KOPT-K1 (cell line): ENCODE measurements around the gene LYRM4.
"Not testable (repeated sequence)": the region's sequence is repeated elsewhere in the genome, so short reads cannot be mapped to it uniquely, and the experiment has no call there.

ENCODE experiments used
- H3K27ac ChIP-seq: fragments of 200-600 bp; sonication (generic); 2 replicates; pipeline ENCODE4 v1.5.1; 2016; ENCODE audit warnings: antibody characterized with exemption, mild to moderate bottlenecking, low read depth, low read length; ENCODE audit not compliant: poor library complexity, severe bottlenecking
- H3K36me3 ChIP-seq: fragments of 200-600 bp; sonication (generic); 2 replicates; pipeline ENCODE4 v1.5.1; 2017; ENCODE audit warnings: antibody characterized with exemption, mild to moderate bottlenecking, low read length, moderate library complexity; ENCODE audit not compliant: insufficient read depth
- H3K9me3 ChIP-seq: fragments of 200-600 bp; sonication (generic); 2 replicates; pipeline ENCODE4 v1.5.1; 2017; ENCODE audit warnings: antibody characterized with exemption, low read length, mild to moderate bottlenecking; ENCODE audit not compliant: insufficient read depth, poor library complexity, severe bottlenecking

LYRM4 gene

DNA sequence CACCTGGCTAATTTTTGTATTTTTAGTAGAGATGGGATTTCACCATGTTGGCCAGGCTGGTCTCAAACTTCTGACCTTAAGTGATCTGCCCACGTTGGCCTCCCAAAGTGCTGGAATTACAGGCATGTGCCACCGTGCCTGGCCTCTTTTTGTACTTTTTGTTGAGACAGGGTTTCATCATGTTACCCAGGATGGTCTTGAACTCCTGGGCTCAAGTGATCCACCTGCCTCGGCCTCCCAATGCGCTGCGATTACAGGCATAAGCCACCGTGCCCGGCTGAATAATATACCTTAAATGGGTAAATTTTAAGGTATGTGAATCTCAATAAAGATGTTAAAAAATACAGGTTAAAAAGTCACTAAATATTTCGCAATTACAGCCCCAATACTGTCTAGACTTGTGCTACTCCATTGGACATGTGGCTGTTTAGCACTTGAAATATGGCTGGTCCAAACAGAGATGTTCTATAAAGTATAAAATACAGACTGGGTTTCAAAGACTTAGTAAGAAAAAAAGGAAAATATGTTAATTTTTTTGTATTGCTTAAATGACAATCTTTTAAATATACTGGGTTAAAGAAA, 133.6 kb downstream of the LYRM4 start:
- H3K9me3 ChIP-seq: no peaks in the 10 kb centered on the region
- no peak overlapping the region for H3K27ac ChIP-seq
- no peaks in the 10 kb centered on the region for H3K36me3 ChIP-seq

DNA sequence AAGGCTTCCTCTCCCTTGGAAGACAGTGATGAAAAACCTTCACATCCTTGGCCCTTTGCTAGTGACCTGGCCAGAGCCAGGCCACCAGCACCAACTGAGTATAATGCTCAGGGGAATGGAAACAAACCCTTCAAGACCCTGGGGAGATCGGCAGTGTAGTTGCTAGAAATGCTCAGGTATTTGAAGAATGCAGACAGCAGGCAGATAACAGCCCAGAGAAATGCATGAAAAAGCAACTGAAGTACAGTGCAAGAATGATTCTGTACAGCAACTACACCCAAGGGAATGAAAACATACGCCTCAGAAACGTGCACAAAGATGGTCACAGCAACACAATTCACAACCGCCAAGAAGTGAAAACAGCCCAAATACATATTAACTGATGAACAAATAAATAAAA, 134.5 kb downstream of the LYRM4 start:
- Histone ChIP-seq H3K36me3 (no peaks in the 10 kb centered on the region), H3K27ac (no peak overlapping the region), H3K9me3 (no peaks in the 10 kb centered on the region)

DNA sequence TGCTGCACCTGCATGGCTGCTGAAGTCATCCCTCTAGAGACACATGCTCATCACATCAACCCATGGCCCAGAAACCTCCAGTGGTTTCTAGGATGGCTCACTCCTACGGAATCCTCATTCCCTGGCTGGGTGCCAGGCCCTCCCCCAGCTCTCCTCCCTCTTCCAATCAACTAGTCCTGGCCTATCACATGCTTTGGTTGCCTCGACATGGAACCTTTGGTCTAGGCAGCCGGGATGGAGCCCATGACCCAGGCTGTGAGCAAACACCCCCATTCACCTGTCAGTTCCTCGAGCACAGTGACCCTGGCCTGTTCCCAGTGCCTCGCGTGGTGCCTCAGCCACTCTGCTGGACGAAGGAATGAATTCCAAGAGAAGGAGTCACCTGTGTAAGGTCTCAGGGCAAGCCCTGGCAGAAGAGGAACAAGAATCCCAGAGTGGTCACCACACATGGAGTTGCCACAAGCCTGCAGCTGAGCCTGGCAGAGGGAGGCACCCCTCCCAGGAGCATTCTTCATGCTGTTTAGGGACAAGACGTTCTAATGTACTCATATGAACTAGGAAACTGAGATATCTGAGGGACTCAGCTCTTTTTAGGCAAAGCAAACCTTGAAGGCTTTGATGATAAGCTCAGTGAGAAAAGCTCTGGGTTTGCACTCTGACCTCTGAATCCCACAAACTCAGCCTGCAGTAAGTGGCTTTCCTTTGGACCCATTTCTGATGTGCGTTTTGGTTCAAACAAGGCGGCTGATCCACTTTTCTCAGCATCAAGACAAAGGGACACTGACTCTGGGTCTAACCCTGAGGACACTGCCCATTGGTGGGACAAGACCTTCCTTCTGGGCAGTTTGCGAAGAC, 135.4 kb downstream of the LYRM4 start:
- Histone ChIP-seq H3K27ac (no peak overlapping the region), H3K36me3 (no peaks in the 10 kb centered on the region), H3K9me3 (no peaks in the 10 kb centered on the region)

DNA sequence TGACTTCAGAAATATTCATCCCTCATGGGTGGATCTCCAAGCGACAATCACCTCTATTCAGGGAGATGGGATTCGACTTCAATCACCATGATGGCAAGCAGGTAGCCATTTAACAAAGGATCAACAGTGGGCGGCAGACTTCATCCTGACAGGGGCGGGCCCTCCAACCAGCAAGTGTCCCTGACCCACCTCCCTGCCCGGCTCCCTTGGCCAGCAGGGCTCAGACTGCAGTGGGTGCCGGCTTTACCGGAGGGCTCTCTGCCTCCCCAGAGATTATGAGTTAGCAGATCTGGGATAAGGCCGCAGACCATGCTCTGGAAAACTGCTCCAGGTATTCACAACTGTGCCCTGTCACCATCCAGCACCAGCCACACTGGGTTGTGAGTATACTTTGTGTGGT, 136.2 kb downstream of the LYRM4 start:
- Histone ChIP-seq H3K9me3 (no peaks in the 10 kb centered on the region), H3K27ac (no peak overlapping the region), H3K36me3 (no peaks in the 10 kb centered on the region)

DNA sequence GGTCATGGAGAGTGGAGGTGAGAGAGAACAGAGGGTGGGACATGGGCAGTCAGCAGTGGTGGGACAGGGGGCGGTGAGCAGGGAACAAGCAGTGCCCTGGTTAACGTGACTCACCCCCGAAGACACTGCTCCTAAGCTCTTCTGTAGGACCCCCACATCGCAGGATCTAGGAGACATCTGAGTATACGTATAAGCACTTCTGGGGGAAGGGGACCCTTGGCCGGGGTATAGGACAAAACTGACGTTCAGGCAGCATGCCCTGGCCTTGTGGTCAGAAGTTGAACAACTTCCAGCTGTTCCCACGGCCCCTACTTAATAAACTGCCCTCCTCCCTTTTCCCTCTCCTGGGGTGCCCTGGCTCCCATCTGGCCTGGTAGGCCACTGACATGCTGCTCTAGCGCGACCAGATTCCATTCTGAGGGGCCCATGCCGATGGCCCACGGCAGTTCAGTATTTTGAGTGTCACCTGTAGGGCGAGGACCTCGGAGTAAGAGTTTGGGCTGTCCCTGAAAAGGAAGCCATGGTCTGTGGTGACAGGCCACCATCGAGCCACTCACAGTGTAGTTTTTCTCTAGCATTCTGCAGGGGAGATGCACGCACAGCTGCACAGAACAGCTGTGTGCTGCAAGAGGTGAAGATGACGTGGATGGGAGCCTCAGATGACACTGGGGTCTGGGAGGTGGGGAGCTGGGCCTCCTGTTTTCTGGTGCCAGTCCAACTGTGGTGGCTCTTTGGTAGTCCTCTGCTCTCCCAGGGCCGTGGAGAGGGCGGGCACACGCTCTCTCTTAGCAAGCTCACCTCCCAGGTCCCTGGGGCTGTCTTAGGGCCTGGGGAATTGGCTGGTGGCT, 137.2 kb downstream of the LYRM4 start:
- H3K36me3 ChIP-seq: no peaks in the 10 kb centered on the region
- H3K27ac ChIP-seq: no peak overlapping the region
- H3K9me3 ChIP-seq: no peaks in the 10 kb centered on the region

DNA sequence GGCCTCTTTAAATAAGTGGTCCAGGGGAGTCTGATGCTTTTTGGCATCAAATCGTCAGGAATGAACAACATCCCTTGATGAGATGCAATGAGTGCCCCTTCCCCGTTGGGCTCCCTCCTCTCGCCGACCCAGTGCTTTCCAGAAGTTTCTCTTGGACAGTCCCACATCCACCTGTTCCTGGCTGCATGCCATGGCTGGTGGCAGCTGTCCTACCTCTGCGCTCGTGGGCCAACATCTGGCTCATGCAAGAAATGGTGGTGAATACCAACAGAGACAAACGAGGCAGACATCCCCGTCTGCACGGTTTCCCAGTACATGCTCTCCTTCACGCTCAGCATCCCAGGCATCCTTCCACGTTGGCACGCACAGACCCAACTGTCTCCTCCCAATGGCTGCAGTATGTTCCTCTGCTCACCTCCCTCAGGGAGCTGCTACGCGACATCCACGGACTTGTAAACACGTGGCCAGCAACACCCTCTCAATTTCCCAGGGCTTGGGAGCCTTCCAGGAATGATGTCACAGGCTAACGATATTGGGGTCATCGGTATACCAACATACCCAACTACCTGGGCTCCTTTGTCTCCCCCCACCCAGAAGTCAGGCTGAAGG, 138.1 kb downstream of the LYRM4 start:
- Histone ChIP-seq H3K9me3 (no peaks in the 10 kb centered on the region), H3K27ac (no peak overlapping the region), H3K36me3 (no peaks in the 10 kb centered on the region)

DNA sequence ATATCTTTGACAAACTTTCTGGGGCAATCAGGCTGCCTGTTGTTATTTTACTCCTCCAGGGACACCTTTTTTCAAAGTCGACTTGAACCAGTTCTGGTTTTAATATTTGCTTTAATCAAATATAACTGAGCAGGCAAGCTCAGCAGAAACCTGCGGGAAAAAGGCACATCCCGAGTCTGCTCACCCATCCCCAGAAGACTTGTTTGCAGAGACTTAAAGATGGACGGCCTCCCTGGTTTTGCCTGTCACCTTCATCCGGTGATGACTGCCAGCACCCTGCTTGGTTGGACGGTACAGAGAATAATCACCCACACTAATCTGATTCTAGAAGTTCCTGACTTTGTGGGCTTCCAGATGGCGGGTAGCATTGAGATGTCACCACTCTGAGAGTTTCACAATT, 138.8 kb downstream of the LYRM4 start:
- H3K36me3 ChIP-seq: no peaks in the 10 kb centered on the region
- H3K9me3 ChIP-seq: no peaks in the 10 kb centered on the region
- no peak overlapping the region for H3K27ac ChIP-seq

DNA sequence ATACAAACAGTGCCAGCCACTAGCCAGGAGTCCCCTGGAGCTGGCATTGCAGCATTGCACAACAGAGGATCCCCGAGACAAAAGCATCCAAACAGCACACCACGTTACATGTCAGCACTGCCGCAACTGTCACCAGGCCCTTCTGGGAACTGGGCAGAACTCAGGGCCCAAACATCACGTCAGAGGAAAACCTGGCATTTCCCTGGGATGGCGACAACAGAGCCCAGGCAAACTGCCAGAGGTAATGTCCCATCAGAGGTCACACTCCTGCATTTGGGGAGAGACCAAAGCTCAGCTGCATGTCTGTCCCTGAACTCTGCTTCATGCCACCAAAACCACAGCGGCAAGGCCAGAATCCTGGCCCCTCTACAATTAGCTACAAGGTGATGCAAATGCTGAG, 139.3 kb downstream of the LYRM4 start:
- H3K27ac ChIP-seq: no peak overlapping the region
- H3K36me3 ChIP-seq: no peaks in the 10 kb centered on the region
- H3K9me3 ChIP-seq: no peaks in the 10 kb centered on the region

DNA sequence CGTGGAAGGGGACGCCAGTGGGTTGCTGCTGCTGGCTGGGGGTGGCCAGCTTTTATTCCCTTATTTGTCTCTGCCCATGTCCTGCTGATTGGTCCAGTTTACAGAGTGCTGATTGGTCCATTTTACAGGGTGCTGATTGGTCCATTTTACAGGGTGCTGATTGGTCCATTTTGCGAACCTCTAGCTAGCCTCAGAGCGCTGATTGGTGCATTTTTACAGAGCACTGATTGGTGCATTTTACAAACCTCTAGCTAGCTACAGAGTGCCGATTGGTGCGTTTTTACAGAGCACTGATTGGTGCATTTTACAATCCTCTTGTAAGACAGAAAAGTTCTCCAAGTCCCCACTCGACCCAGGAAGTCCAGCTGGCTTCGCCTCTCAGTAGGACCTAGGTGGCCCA, 140.2 kb downstream of the LYRM4 start:
- not testable (repeated sequence) for H3K27ac ChIP-seq, H3K36me3 ChIP-seq, H3K9me3 ChIP-seq

DNA sequence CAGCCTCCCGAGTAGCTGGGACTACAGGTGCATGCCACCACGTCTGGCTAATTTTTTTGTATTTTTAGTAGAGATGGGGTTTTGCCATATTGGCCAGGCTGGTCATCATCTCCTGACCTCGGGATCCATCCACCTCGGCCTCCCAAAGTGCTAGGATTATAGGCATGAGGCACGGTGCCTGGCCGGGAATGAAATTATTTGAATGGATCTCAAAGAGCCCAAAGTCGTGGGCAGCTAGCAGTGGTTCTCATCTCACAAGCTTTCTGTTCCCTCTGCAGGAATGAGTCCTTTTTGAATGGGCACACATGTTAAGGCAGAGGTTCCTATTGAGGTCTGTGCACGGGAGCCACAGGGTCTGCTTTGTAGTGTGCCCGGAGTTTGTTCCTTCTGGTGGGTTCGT, 140.7 kb downstream of the LYRM4 start:
- Histone ChIP-seq H3K27ac (no peak overlapping the region), H3K9me3 (no peaks in the 10 kb centered on the region), H3K36me3 (no peaks in the 10 kb centered on the region)

DNA sequence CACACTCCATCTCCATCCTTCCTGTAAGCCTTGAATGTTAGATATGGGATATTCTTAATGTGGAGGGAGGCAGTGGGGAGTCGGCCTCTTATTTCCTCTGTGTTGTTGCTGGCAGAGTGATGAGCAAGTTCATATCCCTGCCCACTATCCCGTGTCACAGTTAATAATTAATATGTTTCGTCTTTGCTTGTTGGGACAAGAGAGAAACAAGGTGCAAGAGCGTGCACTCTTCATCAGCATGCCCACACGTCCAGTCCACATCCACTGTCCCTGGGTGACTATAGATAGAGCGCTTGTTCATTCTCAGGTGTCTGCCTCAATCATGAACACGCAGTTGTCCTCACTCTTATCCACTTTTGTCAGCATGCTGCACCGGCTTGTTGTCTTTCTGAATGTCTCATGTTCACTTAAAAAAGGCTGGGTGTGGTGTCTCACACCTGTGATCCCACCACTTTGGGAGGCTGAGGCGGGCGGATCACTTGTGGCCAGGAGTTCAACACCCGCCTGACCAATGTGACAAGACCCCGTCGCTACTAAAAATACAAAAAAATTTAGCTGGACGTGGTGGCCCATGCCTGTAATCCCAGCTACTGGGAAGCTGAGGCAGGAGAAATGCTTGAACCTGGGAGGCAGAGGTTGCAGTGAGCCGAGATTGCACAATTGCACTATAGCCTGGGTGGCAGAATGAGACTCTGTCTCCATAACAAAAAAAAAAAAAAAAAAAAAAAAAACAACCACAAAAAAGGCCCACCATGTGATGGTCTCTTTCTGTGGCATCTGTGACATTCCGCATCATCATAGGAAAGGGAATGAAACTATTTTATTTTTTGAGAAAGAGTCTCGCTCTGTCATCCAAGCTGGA, 141.4 kb downstream of the LYRM4 start:
- H3K27ac ChIP-seq: no peak overlapping the region
- no peaks in the 10 kb centered on the region for H3K36me3 ChIP-seq
- H3K9me3 ChIP-seq: no peaks in the 10 kb centered on the region

DNA sequence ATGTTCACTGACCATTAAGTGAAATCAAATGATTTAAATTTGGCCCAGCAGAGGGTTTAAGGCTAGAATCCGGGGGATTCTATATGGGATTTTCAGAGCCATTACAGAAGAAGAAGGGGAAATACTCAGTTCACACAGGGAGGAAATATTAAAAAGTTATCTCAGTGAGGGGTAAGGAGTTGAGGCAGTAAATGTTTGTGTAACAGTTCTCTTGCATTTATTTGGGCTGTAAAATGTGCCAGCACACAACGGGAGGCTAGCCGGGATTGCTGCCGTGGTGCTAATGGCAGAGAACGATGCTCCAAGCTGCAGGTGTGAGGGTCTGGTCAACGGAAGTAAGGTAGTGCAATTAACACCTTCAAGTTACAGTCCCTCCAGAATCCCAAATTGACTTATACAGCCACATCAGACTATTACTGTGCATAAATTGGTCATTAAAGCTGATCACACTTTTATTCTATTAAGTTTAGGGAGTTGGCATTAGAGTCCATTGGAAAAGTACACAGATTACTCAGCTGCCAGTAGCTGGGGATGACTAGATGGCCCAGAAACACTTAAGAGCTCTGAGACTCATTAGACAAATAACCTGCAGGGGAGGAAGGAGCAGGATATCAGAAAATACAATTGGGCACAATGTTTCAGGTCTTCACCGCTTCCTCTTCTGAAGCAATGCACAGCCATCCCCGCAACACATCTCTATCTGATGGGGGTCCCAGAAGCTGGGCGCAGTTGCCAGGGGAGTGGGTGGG, 144.3 kb downstream of the LYRM4 start:
- H3K36me3 ChIP-seq: no peaks in the 10 kb centered on the region
- no peak overlapping the region for H3K27ac ChIP-seq
- H3K9me3 ChIP-seq: no peaks in the 10 kb centered on the region

DNA sequence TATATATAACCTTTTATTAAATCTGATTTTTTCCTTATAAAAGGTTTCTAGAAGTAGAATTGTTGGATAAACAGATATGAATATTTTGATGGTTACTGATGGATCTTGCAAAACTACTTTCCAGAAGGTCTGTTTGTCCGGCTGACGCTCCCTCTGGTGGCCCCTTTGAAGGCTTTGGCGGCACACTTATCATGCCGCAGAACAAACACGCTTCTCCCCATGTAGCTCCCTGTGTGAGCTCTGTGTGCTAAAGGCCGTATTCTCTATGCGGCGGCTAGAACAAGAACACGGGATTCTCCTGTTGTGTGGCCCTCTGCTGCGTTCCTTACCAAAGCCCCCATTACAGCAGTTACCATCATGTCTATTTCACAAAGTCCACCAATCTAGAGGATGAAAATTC, 145.6 kb downstream of the LYRM4 start:
- H3K27ac ChIP-seq: no peak overlapping the region
- no peaks in the 10 kb centered on the region for H3K36me3 ChIP-seq

DNA sequence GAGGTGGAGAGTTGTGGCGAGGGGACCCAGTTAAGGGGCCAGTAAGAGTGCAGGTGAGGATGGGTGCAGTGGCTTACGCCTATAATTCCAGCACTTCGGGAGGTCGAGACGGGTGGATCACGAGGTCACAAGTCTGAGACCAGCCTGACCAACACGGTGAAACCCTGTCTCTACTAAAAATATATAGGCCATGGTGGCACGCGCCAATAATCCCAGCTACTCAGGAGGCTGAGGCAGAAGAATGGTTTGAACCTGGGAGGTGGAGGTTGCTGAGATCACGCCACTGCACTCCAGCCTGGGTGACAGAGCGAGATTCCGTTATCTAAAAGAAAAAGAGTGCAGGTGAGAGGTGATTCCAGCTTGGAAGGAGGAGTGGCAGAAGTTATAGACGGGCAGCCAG, 147.7 kb downstream of the LYRM4 start:
- no peaks in the 10 kb centered on the region for H3K36me3 ChIP-seq
- H3K9me3 ChIP-seq: no peaks in the 10 kb centered on the region
- no peak overlapping the region for H3K27ac ChIP-seq

More for the DNA sequence above, 145.6 kb downstream of the LYRM4 start:
- H3K9me3 ChIP-seq: no peaks in the 10 kb centered on the region
